Liver (tissue), 9 donors: ENCODE data around the gene APOBEC3C. TPM values are rescaled to one million over a fixed set of nuclear protein-coding genes. Genes with fewer than 3 reads are reported as not detected.

ENCODE experiments used
- DNase-seq: peaks from one replicate; pipeline ENCODE4 v3.0.0-alpha.2; 2017; ENCODE audit warnings: low spot score
- H3K27ac ChIP-seq, 2 donors: one replicate each; pipeline ENCODE4 v1.7.0; 2013; ENCODE audit warnings: inconsistent platforms in 2 of 2, low read length in 2 of 2, control low read depth in 1 of 2, low read depth in 1 of 2, mild to moderate bottlenecking in 1 of 2
- H3K27me3 ChIP-seq, 4 donors: one replicate each; pipeline versions ENCODE4 v1.6.1 to v1.7.0; 2013; ENCODE audit warnings: low read length in 3 of 4, inconsistent platforms in 1 of 4, mild to moderate bottlenecking in 1 of 4, moderate library complexity in 1 of 4; ENCODE audit not compliant: control insufficient read depth in 4 of 4, insufficient read depth in 4 of 4
- H3K36me3 ChIP-seq, 4 donors: one replicate each; pipeline versions ENCODE4 v1.6.1 to v1.7.0; 2013; ENCODE audit warnings: low read length in 3 of 4, mild to moderate bottlenecking in 3 of 4, low read depth in 1 of 4, moderate library complexity in 1 of 4; ENCODE audit not compliant: control insufficient read depth in 4 of 4, insufficient read depth in 3 of 4
- H3K4me1 ChIP-seq, 4 donors: one replicate each; pipeline versions ENCODE4 v1.6.1 to v1.7.0; 2013; ENCODE audit warnings: low read length in 3 of 4, mild to moderate bottlenecking in 3 of 4, moderate library complexity in 1 of 4; ENCODE audit not compliant: control insufficient read depth in 4 of 4, insufficient read depth in 4 of 4
- H3K4me3 ChIP-seq, 3 donors: one replicate each; pipeline versions ENCODE4 v1.6.1 to v1.7.0; 2013; ENCODE audit warnings: low read length in 3 of 3, control low read depth in 1 of 3, low read depth in 1 of 3, mild to moderate bottlenecking in 1 of 3
- H3K9ac ChIP-seq, 2 donors: one replicate each; pipeline ENCODE4 v1.7.0; 2013; ENCODE audit warnings: low read length in 2 of 2, mild to moderate bottlenecking in 2 of 2, moderate library complexity in 2 of 2, control low read depth in 1 of 2, low read depth in 1 of 2
- H3K9me3 ChIP-seq, 4 donors: one replicate each; pipeline versions ENCODE4 v1.6.1 to v1.7.0; 2013; ENCODE audit warnings: low read length in 3 of 4; ENCODE audit not compliant: control insufficient read depth in 4 of 4
- EGR1 ChIP-seq, 2 donors: IDR thresholded peaks; 2 replicates each; pipeline ENCODE4 v1.6.1; 2016 to 2018; ENCODE audit warnings: antibody characterized with exemption in 2 of 2, low read depth in 2 of 2
- FOXA1 ChIP-seq: IDR thresholded peaks from 2 replicates; pipeline ENCODE4 v1.6.1; 2016; ENCODE audit warnings: antibody characterized with exemption
- FOXA2 ChIP-seq: IDR thresholded peaks from 2 replicates; pipeline ENCODE4 v1.6.1; 2016; ENCODE audit warnings: antibody characterized with exemption
- GABPA ChIP-seq, 2 donors: IDR thresholded peaks in 1 of 2; conservative IDR thresholded peaks in 1 of 2; 2 replicates each; pipeline ENCODE4 v1.6.1; 2016; ENCODE audit warnings: antibody characterized with exemption in 2 of 2, mild to moderate bottlenecking in 1 of 2, moderate library complexity in 1 of 2
- HNF4A ChIP-seq, 2 donors: conservative IDR thresholded peaks; 2 replicates each; pipeline ENCODE4 v1.6.1; 2016; ENCODE audit warnings: antibody characterized with exemption in 2 of 2, mild to moderate bottlenecking in 2 of 2
- HNF4G ChIP-seq: IDR thresholded peaks from 2 replicates; pipeline ENCODE4 v1.6.1; 2016; ENCODE audit warnings: antibody characterized with exemption
- JUND ChIP-seq, 2 donors: IDR thresholded peaks; 2 replicates each; pipeline ENCODE4 v1.6.1; 2016; ENCODE audit warnings: antibody characterized with exemption in 2 of 2
- NR2F2 ChIP-seq: IDR thresholded peaks from 2 replicates; pipeline ENCODE4 v1.6.1; 2016; ENCODE audit warnings: antibody characterized with exemption
- RAD21 ChIP-seq, 2 donors: IDR thresholded peaks; 2 replicates each; pipeline ENCODE4 v1.6.1; 2016; ENCODE audit warnings: antibody characterized with exemption in 2 of 2, mild to moderate bottlenecking in 2 of 2
- RXRA ChIP-seq, 2 donors: IDR thresholded peaks; 2 replicates each; pipeline ENCODE4 v1.6.1; 2017 to 2018; ENCODE audit warnings: antibody characterized with exemption in 2 of 2, mild to moderate bottlenecking in 1 of 2
- SP1 ChIP-seq: IDR thresholded peaks from 2 replicates; pipeline ENCODE4 v1.6.1; 2018; ENCODE audit warnings: antibody characterized with exemption, mild to moderate bottlenecking
- TAF1 ChIP-seq: conservative IDR thresholded peaks from 2 replicates; pipeline ENCODE4 v1.6.1; 2016; ENCODE audit warnings: antibody characterized with exemption, mild to moderate bottlenecking
- YY1 ChIP-seq: IDR thresholded peaks from 2 replicates; pipeline ENCODE4 v1.6.1; 2016; ENCODE audit warnings: antibody characterized with exemption, mild to moderate bottlenecking
- WGBS: extraction: QIAGEN DNeasy Blood & Tissue Kit; methylation state at CpG from one replicate; pipeline ENCODE4 v1.1.7; 2013; 5-methylcytosine and 5-hydroxymethylcytosine counted together
- polyA plus RNA-seq, 2 donors: library from polyadenylated mRNA; stranded (reverse) in 1 of 2; unstranded in 1 of 2; fragments of 200-250 nt in 1 of 2; fragments of >200 nt in 1 of 2; fragmentation: Nextera tagmentation in 1 of 2; extraction: Ambion mirVana in 1 of 2; gene quantifications; one replicate each; pipeline versions ENCODE4 v1.2.1 to v1.2.3, GENCODE V29; 2013 to 2015
- total RNA-seq, 2 donors: library from RNA; depleted of rRNA; stranded (reverse); fragments of >200 nt; gene quantifications; one replicate each; pipeline ENCODE4 v1.2.3, GENCODE V29; 2014
- TF ChIP-seq, protein P1 (sequence below): IDR thresholded peaks from 2 replicates; pipeline ENCODE4 v1.6.1; 2016; ENCODE audit warnings: antibody characterized with exemption
- TF ChIP-seq, protein P2 (sequence below): IDR thresholded peaks from 2 replicates; pipeline ENCODE4 v1.6.1; 2016; ENCODE audit warnings: antibody characterized with exemption
- TF ChIP-seq, protein P3 (sequence below): IDR thresholded peaks from 2 replicates; pipeline ENCODE4 v1.6.1; 2016; ENCODE audit warnings: antibody characterized with exemption, mild to moderate bottlenecking
- TF ChIP-seq, protein P4 (sequence below): fragments of 150-350 bp; IDR thresholded peaks from 2 replicates; pipeline ENCODE4 v1.5.1; 2017; ENCODE audit warnings: improper control_type of control experiment, low read depth, low read length; ENCODE audit not compliant: missing input control
- TF ChIP-seq, protein P5 (sequence below): IDR thresholded peaks from 2 replicates; pipeline ENCODE4 v1.6.1; 2016; ENCODE audit warnings: antibody characterized with exemption
- donor health status: healthy.
- donor health status: healthy.
- donor health status: healthy.
- donor health status: healthy.
- donor health status: healthy.

APOBEC3C gene
- total and polyA plus RNA-seq, 4 donors, result 1.2 to 11.9 (median 3.7) TPM

DNA sequence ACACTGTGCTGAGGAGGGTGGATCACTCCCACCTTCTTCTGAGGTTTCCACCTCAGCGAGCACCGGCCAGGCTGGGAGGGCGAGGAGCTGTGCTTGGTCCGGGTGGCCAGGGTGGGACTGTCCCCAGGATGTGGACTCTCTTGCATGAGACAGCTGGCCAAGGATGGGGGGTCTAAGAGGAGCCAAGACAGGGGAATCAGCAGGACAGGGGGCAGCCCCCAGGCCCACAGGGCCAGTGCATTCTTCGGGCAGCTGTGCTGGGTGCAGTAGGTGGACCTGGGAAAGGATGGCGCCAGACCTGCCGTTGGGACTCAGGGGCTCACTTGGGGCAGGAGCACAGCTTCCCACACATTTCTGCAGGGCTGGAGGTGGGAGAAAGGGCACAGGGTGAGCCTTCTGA lies 47.1 kb upstream of the APOBEC3C start:
- no peak overlapping the region for H3K27ac ChIP-seq
- DNase-seq, result no peak
- H3K4me1 ChIP-seq, result no peaks in the 10 kb centered on the region
- H3K27me3 ChIP-seq, result no peaks in the 10 kb centered on the region
- TF ChIP-seq JUND (IDR thresholded peaks at IDR 0.05), result no peak
- TF ChIP-seq, protein P1, sequence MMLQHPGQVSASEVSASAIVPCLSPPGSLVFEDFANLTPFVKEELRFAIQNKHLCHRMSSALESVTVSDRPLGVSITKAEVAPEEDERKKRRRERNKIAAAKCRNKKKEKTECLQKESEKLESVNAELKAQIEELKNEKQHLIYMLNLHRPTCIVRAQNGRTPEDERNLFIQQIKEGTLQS, result no peak
- TF ChIP-seq, protein P2, sequence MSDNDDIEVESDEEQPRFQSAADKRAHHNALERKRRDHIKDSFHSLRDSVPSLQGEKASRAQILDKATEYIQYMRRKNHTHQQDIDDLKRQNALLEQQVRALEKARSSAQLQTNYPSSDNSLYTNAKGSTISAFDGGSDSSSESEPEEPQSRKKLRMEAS, result no peak
- TF ChIP-seq SP1, result no peak
- no peak for TF ChIP-seq TAF1
- TF ChIP-seq, protein P3, sequence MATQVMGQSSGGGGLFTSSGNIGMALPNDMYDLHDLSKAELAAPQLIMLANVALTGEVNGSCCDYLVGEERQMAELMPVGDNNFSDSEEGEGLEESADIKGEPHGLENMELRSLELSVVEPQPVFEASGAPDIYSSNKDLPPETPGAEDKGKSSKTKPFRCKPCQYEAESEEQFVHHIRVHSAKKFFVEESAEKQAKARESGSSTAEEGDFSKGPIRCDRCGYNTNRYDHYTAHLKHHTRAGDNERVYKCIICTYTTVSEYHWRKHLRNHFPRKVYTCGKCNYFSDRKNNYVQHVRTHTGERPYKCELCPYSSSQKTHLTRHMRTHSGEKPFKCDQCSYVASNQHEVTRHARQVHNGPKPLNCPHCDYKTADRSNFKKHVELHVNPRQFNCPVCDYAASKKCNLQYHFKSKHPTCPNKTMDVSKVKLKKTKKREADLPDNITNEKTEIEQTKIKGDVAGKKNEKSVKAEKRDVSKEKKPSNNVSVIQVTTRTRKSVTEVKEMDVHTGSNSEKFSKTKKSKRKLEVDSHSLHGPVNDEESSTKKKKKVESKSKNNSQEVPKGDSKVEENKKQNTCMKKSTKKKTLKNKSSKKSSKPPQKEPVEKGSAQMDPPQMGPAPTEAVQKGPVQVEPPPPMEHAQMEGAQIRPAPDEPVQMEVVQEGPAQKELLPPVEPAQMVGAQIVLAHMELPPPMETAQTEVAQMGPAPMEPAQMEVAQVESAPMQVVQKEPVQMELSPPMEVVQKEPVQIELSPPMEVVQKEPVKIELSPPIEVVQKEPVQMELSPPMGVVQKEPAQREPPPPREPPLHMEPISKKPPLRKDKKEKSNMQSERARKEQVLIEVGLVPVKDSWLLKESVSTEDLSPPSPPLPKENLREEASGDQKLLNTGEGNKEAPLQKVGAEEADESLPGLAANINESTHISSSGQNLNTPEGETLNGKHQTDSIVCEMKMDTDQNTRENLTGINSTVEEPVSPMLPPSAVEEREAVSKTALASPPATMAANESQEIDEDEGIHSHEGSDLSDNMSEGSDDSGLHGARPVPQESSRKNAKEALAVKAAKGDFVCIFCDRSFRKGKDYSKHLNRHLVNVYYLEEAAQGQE, result no peak
- no peak for TF ChIP-seq YY1
- no peaks in the 10 kb centered on the region for H3K36me3 ChIP-seq
- 87% methylated on average over 7 of the region's 7 CpGs for WGBS
- no peak overlapping the region for H3K4me3 ChIP-seq
- no peak overlapping the region for H3K9ac ChIP-seq
- H3K9me3 ChIP-seq, result no peaks in the 10 kb centered on the region

DNA sequence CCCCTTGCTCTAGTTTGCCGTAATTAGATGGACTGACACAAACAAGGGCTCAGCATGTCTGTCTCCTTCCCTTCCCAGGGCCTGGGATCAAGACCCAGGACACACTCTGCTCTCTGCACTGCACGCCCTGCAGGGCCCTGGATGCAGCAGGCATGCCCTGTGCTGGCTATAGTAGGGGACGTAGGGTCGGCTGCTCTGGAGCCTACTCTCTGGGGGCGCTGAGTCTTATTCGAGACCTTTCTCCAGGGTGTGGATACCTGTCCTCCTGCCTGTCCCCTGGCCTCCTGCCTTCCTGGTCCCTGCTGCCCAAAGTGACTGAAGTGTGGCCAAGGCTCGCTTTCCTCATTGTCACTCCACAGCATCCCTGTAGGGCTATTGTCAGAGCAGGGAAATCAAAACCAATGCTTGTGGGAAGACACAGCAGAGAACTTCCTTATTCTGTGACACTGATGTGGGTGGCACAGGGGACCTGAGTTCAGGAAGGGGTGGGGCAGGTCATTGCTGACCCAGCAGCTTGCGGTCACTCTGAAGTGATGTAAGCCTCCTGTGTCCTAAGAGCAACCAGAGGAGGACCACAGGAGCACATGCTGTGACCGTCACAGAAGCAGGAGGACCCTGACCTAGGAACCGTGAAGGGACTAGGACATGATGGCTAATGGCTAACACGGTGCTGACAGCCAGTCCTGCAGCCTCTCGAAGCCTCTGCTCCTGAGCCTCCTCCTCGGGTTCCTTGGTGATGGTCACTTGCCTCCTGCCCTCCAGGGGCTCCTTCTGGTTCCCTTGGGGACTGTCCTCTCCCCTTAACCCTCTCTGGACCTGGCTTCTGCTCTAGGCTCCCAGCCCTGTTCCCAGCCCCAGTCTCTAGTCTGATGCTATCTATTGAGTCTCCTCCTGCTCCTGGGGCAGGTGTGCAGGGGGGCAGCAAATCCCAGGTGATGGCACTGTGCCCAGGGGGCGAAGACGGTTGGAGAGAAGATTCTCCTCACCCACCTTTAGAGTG lies 46.3 kb upstream of the APOBEC3C start:
- Histone ChIP-seq H3K27me3 (no peaks in the 10 kb centered on the region), H3K27ac (no peak overlapping the region), H3K4me3 (no peak overlapping the region), H3K9ac (no peak overlapping the region), H3K4me1 (no peaks in the 10 kb centered on the region), H3K36me3 (no peaks in the 10 kb centered on the region), H3K9me3 (no peaks in the 10 kb centered on the region)
- no peak for TF ChIP-seq HNF4A (conservative IDR thresholded peaks at IDR 0.05)
- no peak for TF ChIP-seq SP1
- TF ChIP-seq RXRA (IDR thresholded peaks at IDR 0.05), result no peak
- TF ChIP-seq GABPA (IDR thresholded peaks at IDR 0.05 in 1 of 2, conservative IDR thresholded peaks at IDR 0.05 in 1 of 2), result no peak
- TF ChIP-seq, protein P4, sequence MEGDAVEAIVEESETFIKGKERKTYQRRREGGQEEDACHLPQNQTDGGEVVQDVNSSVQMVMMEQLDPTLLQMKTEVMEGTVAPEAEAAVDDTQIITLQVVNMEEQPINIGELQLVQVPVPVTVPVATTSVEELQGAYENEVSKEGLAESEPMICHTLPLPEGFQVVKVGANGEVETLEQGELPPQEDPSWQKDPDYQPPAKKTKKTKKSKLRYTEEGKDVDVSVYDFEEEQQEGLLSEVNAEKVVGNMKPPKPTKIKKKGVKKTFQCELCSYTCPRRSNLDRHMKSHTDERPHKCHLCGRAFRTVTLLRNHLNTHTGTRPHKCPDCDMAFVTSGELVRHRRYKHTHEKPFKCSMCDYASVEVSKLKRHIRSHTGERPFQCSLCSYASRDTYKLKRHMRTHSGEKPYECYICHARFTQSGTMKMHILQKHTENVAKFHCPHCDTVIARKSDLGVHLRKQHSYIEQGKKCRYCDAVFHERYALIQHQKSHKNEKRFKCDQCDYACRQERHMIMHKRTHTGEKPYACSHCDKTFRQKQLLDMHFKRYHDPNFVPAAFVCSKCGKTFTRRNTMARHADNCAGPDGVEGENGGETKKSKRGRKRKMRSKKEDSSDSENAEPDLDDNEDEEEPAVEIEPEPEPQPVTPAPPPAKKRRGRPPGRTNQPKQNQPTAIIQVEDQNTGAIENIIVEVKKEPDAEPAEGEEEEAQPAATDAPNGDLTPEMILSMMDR, result no peak
- TF ChIP-seq, protein P2, result no peak
- no peak for TF ChIP-seq FOXA1
- TF ChIP-seq RAD21 (IDR thresholded peaks at IDR 0.05), result no peak
- TF ChIP-seq FOXA2, result no peak
- TF ChIP-seq JUND (IDR thresholded peaks at IDR 0.05), result no peak
- no peak for TF ChIP-seq HNF4G
- TF ChIP-seq, protein P1, result no peak
- TF ChIP-seq NR2F2, result no peak
- no peak for TF ChIP-seq TAF1
- TF ChIP-seq EGR1 (IDR thresholded peaks at IDR 0.05; ENCODE audit: low read depth in 2 of 2), result no peak
- no peak for TF ChIP-seq YY1
- TF ChIP-seq, protein P5, sequence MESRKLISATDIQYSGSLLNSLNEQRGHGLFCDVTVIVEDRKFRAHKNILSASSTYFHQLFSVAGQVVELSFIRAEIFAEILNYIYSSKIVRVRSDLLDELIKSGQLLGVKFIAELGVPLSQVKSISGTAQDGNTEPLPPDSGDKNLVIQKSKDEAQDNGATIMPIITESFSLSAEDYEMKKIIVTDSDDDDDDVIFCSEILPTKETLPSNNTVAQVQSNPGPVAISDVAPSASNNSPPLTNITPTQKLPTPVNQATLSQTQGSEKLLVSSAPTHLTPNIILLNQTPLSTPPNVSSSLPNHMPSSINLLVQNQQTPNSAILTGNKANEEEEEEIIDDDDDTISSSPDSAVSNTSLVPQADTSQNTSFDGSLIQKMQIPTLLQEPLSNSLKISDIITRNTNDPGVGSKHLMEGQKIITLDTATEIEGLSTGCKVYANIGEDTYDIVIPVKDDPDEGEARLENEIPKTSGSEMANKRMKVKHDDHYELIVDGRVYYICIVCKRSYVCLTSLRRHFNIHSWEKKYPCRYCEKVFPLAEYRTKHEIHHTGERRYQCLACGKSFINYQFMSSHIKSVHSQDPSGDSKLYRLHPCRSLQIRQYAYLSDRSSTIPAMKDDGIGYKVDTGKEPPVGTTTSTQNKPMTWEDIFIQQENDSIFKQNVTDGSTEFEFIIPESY, result no peak
- TF ChIP-seq, protein P3, result no peak
- 70% methylated on average over 15 of the region's 15 CpGs for WGBS
- DNase-seq, result no peak
